ENCODE results near the gene GLI1. TPM values are rescaled to one million over a fixed set of nuclear protein-coding genes. Genes with fewer than 3 reads are reported as not detected.
"Not testable (repeated sequence)": the region's sequence is repeated elsewhere in the genome, so short reads cannot be mapped to it uniquely, and the experiment has no call there.

GLI1 gene
- total RNA-seq, 1 experiment from 2014 or later = 0.57 TPM

DNA sequence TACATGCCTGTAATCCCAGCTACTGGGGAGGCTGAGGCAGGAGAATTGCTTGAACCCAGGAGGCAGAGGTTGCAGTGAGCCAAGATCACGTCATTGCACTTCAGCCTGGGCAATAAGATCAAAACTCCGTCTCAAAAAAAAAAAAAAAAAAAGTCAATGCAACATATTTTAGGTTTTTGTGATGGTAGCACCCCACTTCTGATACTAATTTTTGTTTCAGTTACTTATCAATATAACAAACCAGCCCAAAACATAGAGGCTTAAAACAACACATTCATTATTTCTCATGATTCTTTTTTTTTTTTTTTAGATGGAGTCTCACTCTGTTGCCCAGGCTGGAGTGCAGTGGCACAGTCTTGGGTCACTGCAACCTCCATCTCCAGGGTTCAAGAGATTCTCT, 18.2 kb upstream of the GLI1 start:
- DNase-seq (ENCODE audit: low read depth) = not testable (repeated sequence)

DNA sequence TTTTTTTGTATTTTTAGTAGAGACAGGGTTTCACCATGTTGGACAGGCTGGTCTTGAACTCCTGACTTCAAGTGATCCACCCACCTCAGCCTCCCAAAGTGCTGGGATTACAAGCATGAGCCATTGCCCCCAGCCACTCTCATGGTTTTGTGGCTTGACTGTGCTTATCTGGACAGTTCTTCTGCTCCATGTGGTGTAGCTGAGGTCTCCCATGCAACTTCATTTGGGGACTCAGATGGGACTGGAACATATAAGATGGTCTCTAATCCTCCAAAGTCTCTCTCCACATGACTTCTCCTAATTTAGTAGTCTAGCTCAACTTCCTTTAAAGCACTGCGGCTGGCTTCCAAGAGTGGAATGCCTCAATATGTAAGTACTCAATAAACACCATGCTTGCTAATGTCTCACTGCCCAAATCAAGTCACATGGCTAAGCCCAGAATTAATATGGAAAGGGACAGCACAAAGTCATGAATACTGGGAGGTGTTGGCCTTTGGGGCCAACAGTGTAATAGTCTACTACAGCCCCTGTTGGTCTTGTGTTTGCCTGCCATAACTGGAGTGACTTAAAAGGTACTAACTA, 17.6 kb upstream of the GLI1 start:
- no peak for DNase-seq (ENCODE audit: low read depth)

DNA sequence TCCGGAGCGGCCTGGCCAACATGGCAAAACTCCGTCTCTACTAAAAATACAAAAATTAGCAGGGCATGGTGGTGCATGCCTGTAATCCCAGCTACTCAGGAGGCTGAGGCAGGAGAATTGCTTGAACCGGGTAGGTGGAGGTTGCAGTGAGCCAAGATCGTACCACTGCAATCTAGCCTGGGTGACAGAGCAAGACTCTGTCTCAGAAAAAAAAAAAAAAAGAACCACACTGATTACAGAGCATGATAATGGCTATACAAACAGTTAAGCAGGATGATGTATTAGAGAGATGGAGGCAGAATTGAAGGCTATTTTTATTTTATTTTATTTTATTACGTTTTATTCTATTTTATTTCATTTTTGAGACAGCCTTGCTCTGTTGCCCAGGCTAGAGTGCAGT, 15.2 kb upstream of the GLI1 start:
- DNase-seq (ENCODE audit: low read depth) = not testable (repeated sequence)

DNA sequence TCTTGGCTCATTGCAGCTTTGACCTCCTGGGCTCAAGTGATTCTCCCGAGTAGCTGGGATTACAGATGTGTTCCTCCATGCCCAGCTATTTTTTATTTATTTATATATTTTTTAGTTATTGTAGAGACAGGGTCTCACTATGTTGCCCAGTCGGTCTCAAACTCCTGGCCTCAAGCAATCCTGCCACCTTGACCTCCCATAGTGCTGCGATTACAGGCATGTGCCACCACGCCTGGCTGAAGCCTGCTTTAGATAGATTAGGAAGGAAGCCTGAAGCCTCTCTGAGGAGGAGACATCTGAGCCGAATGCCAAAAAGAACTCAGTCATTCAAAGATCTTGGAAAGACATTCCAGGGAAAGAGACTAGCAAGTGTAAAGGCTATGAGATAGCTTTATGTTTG, 14.8 kb upstream of the GLI1 start:
- no peak for DNase-seq (ENCODE audit: low read depth)

DNA sequence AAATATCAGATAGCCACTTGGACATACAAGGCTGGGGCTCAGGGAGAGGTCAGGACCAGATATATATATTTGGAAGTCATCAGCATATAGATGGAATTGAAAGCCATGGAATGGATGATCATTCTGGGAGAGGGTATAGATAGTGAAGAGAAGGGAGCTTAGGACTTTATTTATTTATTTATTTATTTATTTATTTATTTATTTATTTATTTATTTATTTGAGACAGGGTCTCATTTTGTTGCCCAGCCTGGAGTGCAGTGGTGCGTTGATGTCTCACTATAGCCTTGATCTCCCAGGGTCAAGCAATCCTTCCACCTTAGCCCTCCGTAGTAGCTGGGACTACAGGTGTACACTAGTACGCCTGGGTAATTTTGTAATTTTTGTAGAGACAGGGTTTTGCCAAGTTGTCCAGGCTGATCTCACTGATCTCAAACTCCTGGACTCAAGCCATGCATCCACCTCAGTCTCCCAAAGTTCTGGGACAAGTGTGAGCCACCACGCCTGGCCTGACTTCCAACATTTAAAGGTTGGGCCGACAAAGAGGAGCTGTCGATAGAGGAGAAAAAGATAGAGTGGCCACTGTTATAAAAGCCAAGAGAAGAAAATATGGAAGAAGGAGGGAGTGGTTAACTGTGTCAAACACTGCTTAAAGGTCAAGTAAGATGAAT, 13.2 kb upstream of the GLI1 start:
- DNase-seq (ENCODE audit: low read depth) = no peak

DNA sequence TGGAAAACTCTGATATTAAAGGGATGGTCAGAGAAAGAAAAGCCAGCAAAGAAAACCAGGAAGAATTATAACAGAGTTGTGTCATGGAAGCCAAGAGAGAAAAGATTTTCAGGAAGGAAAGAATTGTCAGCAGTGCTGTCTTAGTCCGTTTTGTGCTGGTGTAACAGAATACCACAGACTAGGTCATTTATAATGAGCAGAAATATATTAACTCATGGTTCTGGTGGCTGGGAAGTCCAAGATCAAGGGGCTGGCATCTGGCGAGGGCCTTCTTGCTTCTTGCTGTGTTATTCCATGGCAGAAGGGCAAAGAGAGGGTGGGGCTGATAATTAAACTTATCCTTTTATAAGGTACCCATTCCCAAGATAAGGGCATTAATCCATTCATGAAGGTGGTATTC, 10.9 kb upstream of the GLI1 start:
- DNase-seq (ENCODE audit: low read depth) = no peak

DNA sequence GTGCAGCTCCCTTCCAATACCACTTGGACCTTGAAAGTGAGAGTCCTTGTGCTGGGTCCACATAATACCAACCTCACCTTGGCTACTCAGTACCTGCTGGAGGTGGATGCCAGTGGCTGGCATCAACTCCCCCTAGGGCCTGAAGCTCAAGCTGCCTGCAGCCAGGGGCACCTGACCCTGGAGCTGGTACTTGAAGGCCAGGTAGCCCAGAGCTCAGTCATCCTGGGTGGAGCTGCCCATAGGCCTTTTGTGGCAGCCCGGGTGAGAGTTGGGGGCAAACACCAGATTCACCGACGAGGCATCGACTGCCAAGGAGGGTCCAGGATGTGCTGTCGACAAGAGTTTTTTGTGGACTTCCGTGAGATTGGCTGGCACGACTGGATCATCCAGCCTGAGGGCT, 10.2 kb upstream of the GLI1 start:
- DNase-seq (ENCODE audit: low read depth) = no peak

DNA sequence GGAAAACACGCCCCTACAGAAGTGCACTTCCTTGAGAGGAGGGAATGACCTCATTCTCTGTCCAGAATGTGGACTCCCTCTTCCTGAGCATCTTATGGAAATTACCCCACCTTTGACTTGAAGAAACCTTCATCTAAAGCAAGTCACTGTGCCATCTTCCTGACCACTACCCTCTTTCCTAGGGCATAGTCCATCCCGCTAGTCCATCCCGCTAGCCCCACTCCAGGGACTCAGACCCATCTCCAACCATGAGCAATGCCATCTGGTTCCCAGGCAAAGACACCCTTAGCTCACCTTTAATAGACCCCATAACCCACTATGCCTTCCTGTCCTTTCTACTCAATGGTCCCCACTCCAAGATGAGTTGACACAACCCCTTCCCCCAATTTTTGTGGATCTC, 9.5 kb upstream of the GLI1 start:
- DNase-seq (ENCODE audit: low read depth) = no peak

DNA sequence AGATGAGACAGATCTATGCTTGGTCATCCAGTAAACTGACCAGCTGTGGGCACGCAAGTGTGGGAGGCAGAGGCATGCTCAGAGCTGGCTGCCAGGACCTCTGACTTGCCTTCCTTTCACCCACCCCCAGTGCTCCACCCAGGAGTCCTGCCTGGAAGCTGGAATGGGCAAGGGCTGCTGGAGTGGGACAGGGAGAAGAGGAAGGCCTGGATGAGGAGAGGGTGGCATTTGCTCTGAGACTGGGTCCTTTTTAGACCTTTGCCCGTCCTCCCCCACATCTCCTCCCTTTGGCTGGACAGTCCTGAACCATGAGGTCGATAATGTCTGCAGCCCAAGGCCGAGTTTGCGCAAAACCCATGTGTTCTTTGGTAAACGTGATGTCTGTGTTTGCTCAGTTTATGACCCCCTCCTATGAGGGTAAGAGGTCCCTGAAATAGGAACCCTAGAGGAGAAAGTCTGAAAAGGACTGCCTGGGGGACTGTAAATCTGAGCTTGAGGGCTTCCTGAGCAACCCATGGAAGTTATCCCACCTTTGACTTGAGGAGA, 8.3 kb upstream of the GLI1 start:
- no peak for DNase-seq (ENCODE audit: low read depth)

DNA sequence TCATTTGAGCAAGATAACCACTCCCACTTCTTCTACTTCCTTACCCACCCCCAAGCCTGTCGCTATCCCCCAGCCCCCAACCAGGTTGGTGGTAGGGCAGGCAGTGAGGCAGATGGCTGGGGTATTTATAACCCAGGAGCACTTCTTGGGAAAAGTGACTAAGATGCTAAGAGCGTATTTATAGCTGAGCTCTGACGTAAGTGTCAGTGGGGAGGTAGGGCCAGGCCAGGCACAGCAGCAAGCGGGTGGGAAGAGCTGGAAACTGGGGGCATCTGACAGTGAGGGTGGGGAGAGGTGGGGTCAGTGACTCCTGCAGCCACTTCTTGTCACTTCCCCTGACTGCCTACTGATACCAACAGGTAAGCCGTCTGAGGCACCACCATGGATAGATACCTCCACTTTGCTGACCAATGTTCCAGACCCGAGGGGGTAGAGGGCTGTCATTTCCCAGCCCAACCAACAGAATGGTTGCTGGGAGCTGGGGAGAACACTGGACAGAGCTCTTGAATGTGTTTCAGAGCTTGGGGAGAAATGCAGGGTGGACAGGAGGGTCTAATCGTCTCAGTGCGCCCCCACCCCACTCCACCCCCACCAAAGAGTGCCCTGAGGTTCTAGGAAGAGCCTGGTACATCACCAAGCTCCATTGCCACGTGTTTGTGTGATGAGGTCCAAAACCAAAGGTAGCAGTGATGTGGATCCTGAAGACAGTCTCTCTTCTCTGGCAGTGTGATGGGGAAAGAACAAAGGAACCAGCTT, 7.2 kb upstream of the GLI1 start:
- DNase-seq (ENCODE audit: low read depth) = peak; percentile 50

DNA sequence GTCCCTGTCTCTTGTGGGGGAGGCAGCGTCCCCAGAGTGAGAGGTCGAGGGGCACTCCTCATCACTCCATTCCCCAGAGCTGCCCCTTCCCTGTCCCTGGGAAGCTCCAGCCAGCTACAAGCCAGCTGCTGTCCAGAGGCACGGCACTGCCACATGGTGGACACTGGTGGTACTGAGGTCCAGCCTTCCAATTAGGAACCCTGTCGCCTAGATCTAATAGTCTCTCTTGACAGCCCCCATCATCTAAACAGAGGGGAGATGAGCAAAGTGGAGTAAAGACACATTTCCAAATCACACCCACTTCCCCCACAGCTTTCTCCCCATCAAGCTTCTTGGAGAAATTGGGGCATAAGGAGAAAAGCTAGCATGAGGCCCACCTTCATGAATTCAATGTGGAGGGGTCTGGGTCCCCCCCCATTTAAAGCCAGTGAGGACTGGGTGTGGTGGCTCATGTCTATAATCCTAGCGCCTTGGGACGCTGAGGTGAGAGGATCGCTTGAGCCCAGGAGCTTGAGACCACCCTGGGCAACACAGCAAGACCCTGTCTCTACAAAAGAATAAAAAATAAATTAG, 6.6 kb upstream of the GLI1 start:
- peak; percentile 80 for DNase-seq (ENCODE audit: low read depth)

DNA sequence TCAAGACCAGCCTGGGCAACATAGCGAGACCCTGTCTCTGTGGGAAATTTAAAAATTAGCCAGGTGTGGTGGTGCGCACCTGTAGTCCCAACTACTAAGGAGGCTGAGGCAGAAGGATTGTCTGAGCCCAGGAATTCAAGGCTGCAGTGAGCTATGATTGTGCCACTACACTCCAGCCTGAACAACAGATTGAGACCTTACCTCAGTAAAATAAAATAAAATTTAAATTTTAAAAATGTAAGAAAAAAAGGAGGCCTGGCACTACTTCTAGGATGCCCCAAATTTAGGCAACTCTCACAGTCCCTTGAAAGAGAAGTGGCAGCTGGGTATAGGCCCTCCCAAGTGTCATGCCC, 5.4 kb upstream of the GLI1 start:
- DNase-seq (ENCODE audit: low read depth) = no peak

DNA sequence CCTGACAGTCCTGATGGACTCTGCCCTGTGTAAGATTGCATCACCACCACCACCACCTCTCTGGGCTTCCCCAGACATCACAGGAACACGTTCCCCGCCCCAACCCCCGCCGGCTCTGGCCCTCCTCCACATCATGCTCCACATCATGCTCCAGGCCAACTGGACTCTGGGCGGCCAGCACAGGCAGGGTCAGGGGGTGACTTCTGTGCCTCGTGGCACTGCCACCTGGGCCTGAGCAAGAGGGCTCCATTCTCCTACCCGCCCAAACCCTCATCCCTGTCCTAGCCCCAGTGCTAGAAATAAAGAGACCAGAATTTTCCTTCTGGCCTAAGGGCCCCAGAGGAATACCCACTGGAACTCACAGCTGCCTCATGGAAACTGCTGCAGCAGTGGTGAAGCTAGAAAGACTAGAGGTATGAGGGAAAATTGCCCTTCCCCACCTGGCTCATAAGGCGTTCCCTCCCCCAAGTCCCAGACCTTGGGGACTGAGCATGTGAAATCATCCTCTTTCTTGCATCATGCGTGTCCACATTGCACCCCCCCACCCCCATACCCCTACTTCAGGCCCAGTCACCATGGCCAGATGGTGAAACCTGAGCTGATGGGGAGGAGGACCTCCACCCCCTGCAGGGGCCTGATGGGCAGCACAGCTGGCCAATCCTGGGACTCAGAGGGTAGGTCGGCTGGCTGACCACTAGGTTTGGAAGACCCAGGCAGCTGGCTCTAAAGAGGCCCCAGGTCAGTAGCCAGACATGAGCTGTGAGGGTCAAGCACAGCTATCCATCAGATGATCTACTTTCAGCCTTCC, 4.8 kb upstream of the GLI1 start, which contains the start of gene INHBE:
TSS of gene INHBE (plus strand) at position 742 of the 808 bp plus-strand sequence. CDS start 230 bp downstream, outside the sequence.
- peak; percentile 58 for DNase-seq (ENCODE audit: low read depth)

DNA sequence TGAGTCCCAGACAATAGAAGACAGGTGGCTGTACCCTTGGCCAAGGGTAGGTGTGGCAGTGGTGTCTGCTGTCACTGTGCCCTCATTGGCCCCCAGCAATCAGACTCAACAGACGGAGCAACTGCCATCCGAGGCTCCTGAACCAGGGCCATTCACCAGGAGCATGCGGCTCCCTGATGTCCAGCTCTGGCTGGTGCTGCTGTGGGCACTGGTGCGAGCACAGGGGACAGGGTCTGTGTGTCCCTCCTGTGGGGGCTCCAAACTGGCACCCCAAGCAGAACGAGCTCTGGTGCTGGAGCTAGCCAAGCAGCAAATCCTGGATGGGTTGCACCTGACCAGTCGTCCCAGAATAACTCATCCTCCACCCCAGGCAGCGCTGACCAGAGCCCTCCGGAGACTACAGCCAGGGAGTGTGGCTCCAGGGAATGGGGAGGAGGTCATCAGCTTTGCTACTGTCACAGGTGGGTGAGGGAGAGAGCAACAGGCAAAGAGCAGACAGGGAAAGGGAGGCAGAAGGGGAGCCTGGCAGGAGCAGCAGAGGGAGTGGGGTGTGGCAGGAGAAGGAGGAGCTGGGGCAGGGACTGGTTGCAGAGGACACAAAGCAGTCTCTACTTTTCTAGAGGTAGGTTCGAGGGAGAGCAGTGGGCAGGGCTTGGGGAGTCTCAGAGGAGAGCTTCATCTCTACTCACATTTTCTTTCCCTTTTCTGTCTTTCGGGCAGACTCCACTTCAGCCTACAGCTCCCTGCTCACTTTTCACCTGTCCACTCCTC, 4.0 kb upstream of the GLI1 start:
- no peak for DNase-seq (ENCODE audit: low read depth)

DNA sequence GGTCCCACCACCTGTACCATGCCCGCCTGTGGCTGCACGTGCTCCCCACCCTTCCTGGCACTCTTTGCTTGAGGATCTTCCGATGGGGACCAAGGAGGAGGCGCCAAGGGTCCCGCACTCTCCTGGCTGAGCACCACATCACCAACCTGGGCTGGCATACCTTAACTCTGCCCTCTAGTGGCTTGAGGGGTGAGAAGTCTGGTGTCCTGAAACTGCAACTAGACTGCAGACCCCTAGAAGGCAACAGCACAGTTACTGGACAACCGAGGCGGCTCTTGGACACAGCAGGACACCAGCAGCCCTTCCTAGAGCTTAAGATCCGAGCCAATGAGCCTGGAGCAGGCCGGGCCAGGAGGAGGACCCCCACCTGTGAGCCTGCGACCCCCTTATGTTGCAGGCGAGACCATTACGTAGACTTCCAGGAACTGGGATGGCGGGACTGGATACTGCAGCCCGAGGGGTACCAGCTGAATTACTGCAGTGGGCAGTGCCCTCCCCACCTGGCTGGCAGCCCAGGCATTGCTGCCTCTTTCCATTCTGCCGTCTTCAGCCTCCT, 3.4 kb upstream of the GLI1 start:
- peak; percentile 61 for DNase-seq (ENCODE audit: low read depth)

DNA sequence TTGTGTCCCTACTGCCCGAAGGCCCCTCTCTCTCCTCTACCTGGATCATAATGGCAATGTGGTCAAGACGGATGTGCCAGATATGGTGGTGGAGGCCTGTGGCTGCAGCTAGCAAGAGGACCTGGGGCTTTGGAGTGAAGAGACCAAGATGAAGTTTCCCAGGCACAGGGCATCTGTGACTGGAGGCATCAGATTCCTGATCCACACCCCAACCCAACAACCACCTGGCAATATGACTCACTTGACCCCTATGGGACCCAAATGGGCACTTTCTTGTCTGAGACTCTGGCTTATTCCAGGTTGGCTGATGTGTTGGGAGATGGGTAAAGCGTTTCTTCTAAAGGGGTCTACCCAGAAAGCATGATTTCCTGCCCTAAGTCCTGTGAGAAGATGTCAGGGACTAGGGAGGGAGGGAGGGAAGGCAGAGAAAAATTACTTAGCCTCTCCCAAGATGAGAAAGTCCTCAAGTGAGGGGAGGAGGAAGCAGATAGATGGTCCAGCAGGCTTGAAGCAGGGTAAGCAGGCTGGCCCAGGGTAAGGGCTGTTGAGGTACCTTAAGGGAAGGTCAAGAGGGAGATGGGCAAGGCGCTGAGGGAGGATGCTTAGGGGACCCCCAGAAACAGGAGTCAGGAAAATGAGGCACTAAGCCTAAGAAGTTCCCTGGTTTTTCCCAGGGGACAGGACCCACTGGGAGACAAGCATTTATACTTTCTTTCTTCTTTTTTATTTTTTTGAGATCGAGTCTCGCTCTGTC, 2.7 kb upstream of the GLI1 start:
- DNase-seq (ENCODE audit: low read depth) = no peak

DNA sequence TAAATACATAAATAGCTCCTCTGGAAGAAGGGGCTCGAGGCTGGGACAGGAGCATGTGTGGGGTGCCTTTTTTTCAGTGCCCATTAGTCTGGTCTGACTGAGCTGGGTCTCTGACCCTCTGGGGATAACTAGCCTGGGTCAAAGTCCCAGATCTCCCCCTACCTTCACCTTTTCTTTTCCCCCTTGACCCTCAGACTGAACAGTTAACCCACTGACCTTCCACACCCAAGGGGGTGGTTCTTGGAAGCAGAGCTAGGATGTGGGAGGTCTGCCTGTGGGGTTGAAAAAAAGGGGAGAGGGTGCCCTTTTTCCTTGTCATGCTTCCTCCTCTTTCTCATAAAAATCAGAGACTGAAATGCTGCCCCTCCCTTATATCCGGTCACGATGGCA, 925 bp upstream of the GLI1 start:
- DNase-seq (ENCODE audit: low read depth) = no peak

DNA sequence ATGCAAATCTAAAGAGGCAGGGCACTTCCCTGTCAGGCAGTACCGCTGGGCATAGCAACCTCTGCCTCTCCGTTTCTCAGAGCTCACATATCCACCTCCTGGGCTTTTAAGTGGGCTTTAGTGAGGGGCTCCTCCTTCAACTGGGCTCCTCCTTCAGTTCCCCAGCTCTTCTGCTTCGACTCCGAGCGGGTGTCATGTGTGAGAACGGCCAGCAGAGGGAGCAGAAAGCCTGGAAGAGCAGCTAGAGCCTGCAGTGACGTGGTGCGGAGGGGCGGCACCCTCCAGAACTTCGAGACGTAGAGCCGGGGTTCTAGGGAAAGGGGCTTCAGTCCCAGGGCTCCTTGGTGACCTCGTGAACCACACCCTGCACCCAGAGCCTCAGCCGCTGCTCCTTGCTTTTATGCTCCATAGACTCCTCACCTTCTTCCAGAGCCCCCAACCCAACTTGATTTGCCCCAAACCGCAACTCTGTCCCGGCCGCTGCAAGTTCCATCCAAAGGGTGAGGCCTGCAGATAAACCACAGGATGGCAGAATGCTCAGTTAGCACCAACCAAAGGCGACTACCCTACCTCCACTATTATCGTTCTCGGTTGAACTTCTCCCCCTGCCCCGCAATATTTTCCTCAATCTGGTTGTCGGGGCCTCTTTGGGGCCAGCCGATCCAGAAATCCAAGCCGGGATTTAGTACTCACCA, 383 bp upstream of the GLI1 start:
- DNase-seq (ENCODE audit: low read depth) = peak; percentile 97

DNA sequence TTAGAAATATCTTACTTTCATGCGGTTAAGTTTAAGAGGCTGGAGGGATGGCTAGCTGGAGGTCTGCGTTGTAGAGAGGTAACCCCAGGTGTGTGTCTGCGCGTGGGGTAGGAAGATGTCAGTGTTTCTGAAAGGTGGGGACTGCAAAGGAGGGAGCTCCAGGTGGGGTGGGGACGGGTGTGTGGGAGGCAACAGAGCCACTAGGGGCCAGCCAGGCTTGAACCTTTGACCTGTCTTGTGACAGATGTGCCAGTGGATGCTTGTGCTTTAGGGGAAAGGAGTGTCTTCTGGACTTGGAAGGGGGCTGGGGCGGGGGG, 841 bp downstream of the GLI1 start:
- no peak for DNase-seq (ENCODE audit: low read depth)
